ENCODE results near the gene NLRP7. TPM values are rescaled to one million over a fixed set of nuclear protein-coding genes. Genes with fewer than 3 reads are reported as not detected.
A peak's percentile ranks its signal among the peaks of the same experiment; 100 is the strongest.
"Not testable (repeated sequence)": the region's sequence is repeated elsewhere in the genome, so short reads cannot be mapped to it uniquely, and the experiment has no call there.

NLRP7 gene
- total RNA-seq, 2 donors from 2014 or later: 0.93 to 1.0 TPM

- H3K36me3 ChIP-seq (ENCODE audit: control insufficient read depth, insufficient read depth, low read length): peaks cover 76% of the 10 kb centered on the region
- TF ChIP-seq, protein P1, sequence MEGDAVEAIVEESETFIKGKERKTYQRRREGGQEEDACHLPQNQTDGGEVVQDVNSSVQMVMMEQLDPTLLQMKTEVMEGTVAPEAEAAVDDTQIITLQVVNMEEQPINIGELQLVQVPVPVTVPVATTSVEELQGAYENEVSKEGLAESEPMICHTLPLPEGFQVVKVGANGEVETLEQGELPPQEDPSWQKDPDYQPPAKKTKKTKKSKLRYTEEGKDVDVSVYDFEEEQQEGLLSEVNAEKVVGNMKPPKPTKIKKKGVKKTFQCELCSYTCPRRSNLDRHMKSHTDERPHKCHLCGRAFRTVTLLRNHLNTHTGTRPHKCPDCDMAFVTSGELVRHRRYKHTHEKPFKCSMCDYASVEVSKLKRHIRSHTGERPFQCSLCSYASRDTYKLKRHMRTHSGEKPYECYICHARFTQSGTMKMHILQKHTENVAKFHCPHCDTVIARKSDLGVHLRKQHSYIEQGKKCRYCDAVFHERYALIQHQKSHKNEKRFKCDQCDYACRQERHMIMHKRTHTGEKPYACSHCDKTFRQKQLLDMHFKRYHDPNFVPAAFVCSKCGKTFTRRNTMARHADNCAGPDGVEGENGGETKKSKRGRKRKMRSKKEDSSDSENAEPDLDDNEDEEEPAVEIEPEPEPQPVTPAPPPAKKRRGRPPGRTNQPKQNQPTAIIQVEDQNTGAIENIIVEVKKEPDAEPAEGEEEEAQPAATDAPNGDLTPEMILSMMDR (conservative IDR thresholded peaks at IDR 0.05): no peak
Observed at GRCh38 chr19:54905803-54906511, 41.4 kb downstream of the NLRP7 start, which contains the start of gene NCR1. Gene NCR1, plus strand, starts transcription at chr19:54906148. Its CDS starts 40 bp downstream, at chr19:54906188.

GRCh38 chr19:54905421-54905802 is 41.9 kb downstream of the NLRP7 start:
- no peak overlapping the region for H3K4me3 ChIP-seq (ENCODE audit: low read length)
- H3K27ac Mint-ChIP-seq: peak overlapping the region; percentile 76
- H3K36me3 Mint-ChIP-seq (ENCODE audit: low read depth): peaks cover 34% of the 10 kb centered on the region

More at GRCh38 chr19:54905803-54906511, 41.4 kb downstream of the NLRP7 start, which contains the start of gene NCR1:
- Mint-ChIP-seq H3K9me3 (no peaks in the 10 kb centered on the region), H3K36me3 (ENCODE audit: low read depth) (peaks cover 37% of the 10 kb centered on the region), H3K27ac (peak within 1 kb of the TSS; percentile 76), H3K4me1 (peaks cover 22% of the 10 kb centered on the region), H3K27me3 (ENCODE audit: insufficient read depth) (no peaks in the 10 kb centered on the region), H3K4me3 (peak within 1 kb of the TSS; percentile 2)
- Histone ChIP-seq H3K27ac (ENCODE audit: low read depth, low read length) (no peak within 1 kb of the TSS), H3K4me1 (ENCODE audit: control insufficient read depth, insufficient read depth, low read length) (peaks cover 12% of the 10 kb centered on the region), H3K4me3 (ENCODE audit: low read length) (no peak within 1 kb of the TSS), H3K27me3 (ENCODE audit: control insufficient read depth, insufficient read depth, low read length, poor library complexity, severe bottlenecking) (no peaks in the 10 kb centered on the region), H3K9me3 (ENCODE audit: control insufficient read depth, low read length) (peaks cover 4% of the 10 kb centered on the region), H3K9ac (ENCODE audit: extremely low read depth, low read length, poor library complexity, severe bottlenecking) (no peak within 1 kb of the TSS)
- DNase-seq: no peak
- WGBS, 2 experiments (ENCODE audit: insufficient coverage in 1 of 2, insufficient read length in 1 of 2): 85 to 89% methylated on average over 13 to 22 of the region's 22 CpGs

GRCh38 chr19:54904261-54904660 is 43.1 kb downstream of the NLRP7 start:
- not testable (repeated sequence) for H3K9ac ChIP-seq (ENCODE audit: extremely low read depth, low read length, poor library complexity, severe bottlenecking); H3K27me3 ChIP-seq (ENCODE audit: control insufficient read depth, insufficient read depth, low read length, poor library complexity, severe bottlenecking); H3K4me3 Mint-ChIP-seq; H3K9me3 Mint-ChIP-seq; DNase-seq; H3K4me3 ChIP-seq (ENCODE audit: low read length); H3K27ac ChIP-seq (ENCODE audit: low read depth, low read length); H3K9me3 ChIP-seq (ENCODE audit: control insufficient read depth, low read length); H3K27me3 Mint-ChIP-seq (ENCODE audit: insufficient read depth); H3K27ac Mint-ChIP-seq
- H3K4me1 ChIP-seq (ENCODE audit: control insufficient read depth, insufficient read depth, low read length): peaks cover 12% of the 10 kb centered on the region
- H3K36me3 ChIP-seq (ENCODE audit: control insufficient read depth, insufficient read depth, low read length): peaks cover 69% of the 10 kb centered on the region
- H3K36me3 Mint-ChIP-seq (ENCODE audit: low read depth): peaks cover 38% of the 10 kb centered on the region
- H3K4me1 Mint-ChIP-seq: peaks cover 34% of the 10 kb centered on the region
- 80 to 92% methylated on average over 1 to 2 of the region's 4 CpGs for WGBS, 2 experiments (ENCODE audit: insufficient coverage in 1 of 2, insufficient read length in 1 of 2)

More at GRCh38 chr19:54905421-54905802, 41.9 kb downstream of the NLRP7 start:
- TF ChIP-seq, protein P1 (conservative IDR thresholded peaks at IDR 0.05): no peak
- Histone ChIP-seq H3K27me3 (ENCODE audit: control insufficient read depth, insufficient read depth, low read length, poor library complexity, severe bottlenecking) (no peaks in the 10 kb centered on the region), H3K9me3 (ENCODE audit: control insufficient read depth, low read length) (peaks cover 4% of the 10 kb centered on the region), H3K36me3 (ENCODE audit: control insufficient read depth, insufficient read depth, low read length) (peaks cover 75% of the 10 kb centered on the region), H3K9ac (ENCODE audit: extremely low read depth, low read length, poor library complexity, severe bottlenecking) (no peak overlapping the region), H3K4me1 (ENCODE audit: control insufficient read depth, insufficient read depth, low read length) (peaks cover 12% of the 10 kb centered on the region), H3K27ac (ENCODE audit: low read depth, low read length) (no peak overlapping the region)
- H3K9me3 Mint-ChIP-seq: no peaks in the 10 kb centered on the region
- no peaks in the 10 kb centered on the region for H3K27me3 Mint-ChIP-seq (ENCODE audit: insufficient read depth)
- DNase-seq: no peak
- 90 to 93% methylated on average over 3 to 5 of the region's 5 CpGs for WGBS, 2 experiments (ENCODE audit: insufficient coverage in 1 of 2, insufficient read length in 1 of 2)
- peaks cover 22% of the 10 kb centered on the region for H3K4me1 Mint-ChIP-seq
- peak overlapping the region; percentile 2 for H3K4me3 Mint-ChIP-seq

Data from endodermal cell (in vitro differentiated cells).